Stimulated activated CD4-positive, alpha-beta T cell treated with anti-CD3 and anti-CD28 coated beads, Interleukin-15, amount 100 ng/mL, for 48 hours (primary cell): ENCODE results near the gene KTN1.

Source experiments
- DNase-seq, 2 donors: peaks; one replicate each; pipeline ENCODE4 v3.0.0-alpha.2; 2020; ENCODE audit warnings: low read depth in 2 of 2

KTN1 gene

GRCh38 chr14:55579724-55580469 lies at the start of gene KTN1:
Gene KTN1 (plus strand): TSS chr14:55580207. CDS start chr14:55612049, 31,842 bp downstream.
- peak; percentile 53 to 83 for DNase-seq

DNA sequence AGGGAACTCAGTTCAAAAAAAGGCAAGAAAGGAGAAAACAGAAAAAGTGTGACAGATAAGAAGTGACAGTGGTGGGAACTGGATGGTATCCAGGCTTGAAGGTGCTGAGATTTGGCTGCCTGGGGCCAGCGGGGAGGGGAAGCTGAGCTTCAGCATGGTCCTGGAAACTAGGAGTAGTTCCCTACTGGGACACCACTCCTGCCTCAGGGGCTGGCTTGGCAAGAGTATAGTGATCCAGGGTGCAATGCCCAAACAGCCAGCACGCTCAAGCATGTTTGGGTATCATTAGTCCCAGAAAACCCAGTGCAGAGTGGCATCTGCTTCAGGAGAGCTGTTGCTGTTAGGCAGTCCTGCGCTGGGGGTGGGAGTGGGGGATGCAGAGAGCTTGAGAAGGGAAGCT lies 49.5 kb upstream of the KTN1 start:
- DNase-seq, result no peak

GRCh38 chr14:55532645-55533344 lies 47.2 kb upstream of the KTN1 start:
- DNase-seq, result no peak

DNA sequence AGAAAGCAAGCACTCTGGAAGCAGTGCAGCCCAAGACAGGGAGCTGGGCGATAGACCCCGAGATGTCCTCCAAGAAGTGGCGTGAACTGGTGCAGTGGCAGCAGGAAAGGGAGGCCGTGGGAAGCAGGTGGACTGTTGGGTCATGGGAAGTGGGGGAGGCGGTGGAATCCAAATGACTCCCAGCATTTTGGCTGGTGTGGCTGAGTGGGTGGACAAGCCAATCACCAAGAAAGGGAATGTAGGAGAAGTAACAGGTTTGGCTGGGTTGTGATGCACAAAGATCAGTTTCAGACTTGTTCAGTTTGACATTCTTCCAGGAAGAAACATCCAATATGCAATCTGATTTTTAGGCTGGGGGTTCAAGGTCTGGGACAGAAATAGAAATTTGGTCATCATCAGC lies 46.0 kb upstream of the KTN1 start:
- DNase-seq, result no peak

DNA sequence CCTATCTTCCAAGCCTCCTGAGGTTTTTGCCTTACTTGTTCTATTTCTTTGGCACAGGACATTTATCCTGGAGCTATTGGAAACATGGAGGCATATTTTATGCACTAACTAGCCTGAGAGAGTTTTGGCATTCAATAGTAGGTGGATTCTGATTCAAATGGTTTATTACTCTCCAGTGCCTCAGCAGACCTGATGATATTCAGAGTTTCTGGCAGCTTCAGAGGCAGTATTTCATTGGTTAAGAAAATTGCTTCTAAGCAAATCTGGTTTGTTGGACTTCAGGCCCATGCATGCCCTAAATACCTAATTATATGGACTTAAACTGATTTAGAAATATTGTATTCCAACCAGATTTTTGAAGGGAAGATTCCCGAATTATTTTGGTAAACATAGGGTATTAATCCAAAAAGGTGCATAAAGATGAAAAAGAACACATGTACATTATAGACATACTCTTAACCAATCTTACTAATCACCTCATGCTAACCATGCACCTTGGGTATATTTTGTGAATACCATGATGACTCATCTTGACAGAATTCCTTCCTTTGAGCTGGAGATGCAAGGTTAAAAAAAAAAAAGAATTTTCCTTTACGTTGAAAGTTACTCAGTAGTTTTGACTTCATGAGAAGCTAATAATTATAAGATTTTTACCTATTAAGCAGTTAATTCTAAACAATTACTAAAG lies 44.3 kb upstream of the KTN1 start:
- no peak for DNase-seq

- no peak for DNase-seq
Observed at GRCh38 chr14:55536204-55536708, 43.8 kb upstream of the KTN1 start.

DNA sequence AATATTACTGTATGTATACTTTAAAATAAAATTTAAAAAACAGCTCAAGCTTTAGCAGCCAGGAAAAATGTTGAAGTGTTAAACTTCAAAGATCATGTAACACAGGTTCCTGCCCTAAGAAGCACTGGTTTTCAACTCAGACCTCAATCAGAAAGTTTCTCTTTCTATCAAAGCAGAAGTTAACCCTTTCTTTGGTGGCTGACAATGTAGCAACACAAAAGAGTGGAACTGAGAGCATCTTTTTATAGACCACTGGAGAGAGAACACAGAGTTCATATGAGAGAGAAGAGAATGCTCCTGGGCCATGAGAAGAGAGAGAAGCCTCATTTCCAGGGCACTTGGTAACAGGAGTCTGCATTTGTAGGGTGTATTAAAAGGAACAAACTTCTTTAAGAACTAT lies 42.2 kb upstream of the KTN1 start:
- no peak for DNase-seq

DNA sequence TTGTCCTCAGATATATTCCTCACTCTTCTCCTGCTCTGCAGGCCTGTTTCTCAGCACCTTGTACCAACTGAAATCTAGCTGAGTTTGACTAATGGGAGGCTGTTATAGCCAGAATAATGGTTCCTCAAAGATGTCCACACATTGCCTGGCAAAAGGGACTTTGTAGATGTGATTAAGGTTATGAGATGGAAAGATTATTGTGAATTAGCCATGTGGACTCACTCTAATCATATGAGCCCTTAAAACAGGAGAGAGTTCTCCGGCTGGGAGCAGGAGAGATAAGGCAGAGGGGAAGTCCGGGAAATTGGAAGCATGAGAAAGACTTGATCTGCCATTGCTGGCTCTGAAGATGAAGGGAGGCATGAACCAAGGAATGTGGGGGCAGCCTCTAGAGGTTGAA lies 40.0 kb upstream of the KTN1 start:
- DNase-seq, result no peak

- DNase-seq, result no peak
Observed at GRCh38 chr14:55540847-55541773, 38.9 kb upstream of the KTN1 start.

DNA sequence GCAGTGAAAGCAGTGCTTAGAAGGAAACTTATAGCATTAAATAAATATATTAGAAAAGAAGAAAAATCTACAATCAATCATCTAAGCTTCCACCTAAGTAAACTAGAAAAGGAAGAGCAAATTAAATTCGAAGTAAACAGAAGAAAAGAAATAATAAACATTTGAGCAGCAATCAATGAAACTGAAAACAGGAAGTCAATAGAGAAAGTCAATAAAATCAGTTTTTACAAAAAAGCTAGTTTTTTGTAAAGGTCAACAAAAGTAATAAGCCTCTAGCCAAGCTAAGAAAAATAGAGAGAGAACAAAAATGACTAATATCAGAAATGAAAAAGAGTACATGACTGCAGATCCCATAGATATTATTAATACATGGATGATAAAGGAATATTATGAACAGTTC lies 34.2 kb upstream of the KTN1 start:
- no peak for DNase-seq

GRCh38 chr14:55546212-55546874 lies 33.7 kb upstream of the KTN1 start:
- no peak for DNase-seq

GRCh38 chr14:55547650-55548315 lies 32.2 kb upstream of the KTN1 start:
- no peak for DNase-seq

- no peak for DNase-seq
Observed at GRCh38 chr14:55553791-55554190, 26.2 kb upstream of the KTN1 start.

DNA sequence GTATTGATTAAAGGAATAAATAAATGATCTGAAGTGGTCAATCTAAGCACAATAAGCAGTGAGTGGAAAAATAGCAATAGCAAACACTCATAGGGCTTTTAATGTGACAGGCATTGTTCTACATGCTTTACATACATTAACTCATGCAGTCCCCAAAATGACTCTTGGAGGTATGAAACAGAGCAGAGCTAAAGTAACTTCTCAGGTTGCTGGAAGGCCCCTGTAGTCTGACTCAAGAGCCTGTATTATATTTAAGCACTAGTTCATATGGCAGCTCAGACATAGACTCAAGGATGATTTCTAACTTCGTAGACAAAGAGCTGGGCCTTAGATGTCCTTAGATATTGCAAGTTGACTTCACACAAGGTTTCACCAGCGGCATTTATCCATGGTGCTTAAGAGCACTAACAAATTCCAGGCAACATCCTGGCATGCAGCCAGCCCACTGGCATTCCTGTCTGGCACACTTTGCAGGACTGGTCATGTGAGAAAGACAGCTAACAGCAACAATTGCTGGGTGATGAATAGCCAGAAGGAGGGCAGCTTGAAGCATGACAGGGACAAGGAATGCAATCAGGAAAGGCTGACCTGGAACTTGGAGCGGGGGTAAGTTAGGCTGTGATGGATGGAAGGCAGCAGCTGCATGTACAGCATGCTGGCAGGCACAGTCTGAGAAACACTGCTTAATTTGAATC lies 22.9 kb upstream of the KTN1 start:
- DNase-seq, result no peak

DNA sequence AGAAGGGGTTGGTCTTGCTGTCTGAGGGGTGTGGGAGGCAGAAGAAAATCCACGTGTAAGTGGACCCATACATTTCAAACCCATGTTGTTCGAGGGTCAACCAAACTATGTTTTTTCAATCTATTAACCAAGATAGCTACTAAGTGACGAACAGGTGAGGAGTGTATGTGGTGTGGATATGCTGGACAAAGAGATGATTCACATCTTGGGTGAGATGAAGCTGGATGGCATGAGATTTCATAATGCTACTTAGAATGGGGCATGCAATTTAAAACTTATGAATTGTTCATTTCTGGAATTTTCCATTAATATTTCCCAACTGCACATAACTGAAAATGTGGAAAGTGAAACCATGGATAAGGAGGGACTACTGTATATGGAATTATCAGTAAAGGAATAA lies 17.9 kb upstream of the KTN1 start:
- DNase-seq, result no peak

- DNase-seq, result no peak
Observed at GRCh38 chr14:55568618-55569017, 11.4 kb upstream of the KTN1 start.

DNA sequence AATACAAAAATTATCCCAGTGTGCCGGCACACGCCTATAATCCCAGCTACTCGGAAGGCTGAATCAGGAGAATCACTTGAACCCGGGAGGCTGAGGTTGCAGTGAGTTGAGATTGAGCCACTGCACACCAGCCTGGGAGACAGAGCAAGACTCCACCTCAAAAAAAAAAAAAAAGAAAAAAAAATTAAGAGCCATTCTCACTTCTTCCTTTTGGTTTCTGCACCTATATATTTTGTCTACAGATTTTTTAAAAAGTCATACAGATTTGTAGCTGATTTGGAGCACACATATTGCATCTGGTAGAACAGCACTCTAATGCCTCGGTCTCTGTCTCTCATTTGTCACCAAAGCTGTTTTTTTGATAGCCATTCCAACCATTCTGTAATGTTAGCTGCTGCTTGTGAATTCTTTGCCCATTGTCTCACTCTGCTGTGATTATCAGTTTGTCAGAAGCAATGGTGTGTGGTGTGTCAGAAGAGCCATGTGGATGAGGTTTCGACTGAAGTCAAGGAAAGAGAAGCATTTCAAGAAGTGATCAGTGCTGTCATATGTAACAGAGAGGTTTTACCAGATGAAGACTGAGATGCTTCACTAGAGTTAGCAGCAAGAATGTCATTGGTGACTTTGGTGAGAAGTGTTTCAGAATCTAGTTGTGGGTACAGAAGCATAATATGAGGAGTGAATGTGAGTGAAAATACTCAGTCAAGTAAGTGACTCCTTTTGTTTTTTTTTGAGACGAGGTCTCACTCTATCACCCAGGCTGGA lies 8.7 kb upstream of the KTN1 start:
- no peak for DNase-seq

DNA sequence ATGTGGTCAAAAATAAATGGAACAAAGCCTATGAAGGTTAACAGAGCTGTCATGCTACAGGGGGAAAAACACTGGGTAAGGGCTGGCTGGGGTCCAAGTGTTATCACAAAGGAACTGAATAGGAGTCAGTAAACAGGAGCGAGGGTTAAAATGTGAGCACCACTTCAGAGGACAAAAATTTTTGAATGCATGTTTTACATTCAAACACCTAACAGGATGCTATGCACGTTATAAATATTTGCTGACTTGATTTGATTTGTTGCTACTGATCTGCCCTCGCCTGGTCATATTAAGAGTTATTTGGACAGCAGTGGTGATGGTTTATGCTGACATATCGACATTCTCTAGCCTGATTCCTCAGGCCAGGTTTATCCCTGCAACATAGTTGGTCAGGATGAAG lies 7.4 kb upstream of the KTN1 start:
- no peak for DNase-seq

- DNase-seq, result no peak
Observed at GRCh38 chr14:55574988-55575387, 5.0 kb upstream of the KTN1 start.
